HepG2 (cell line): Measurements from ENCODE around the gene OGG1. TPM values are rescaled to one million over a fixed set of nuclear protein-coding genes. Genes with fewer than 3 reads are reported as not detected.

Experiments used
- ARID3A ChIP-seq: IDR thresholded peaks from 2 replicates; pipeline ENCODE4 v1.6.1; 2012; ENCODE audit warnings: low read depth, low read length, improper control_type of control experiment
- HOXA9 ChIP-seq: sonication (generic); formaldehyde crosslinking; IDR thresholded peaks from 2 replicates; pipeline ENCODE4 v1.8.1; 2022; ENCODE audit warnings: missing genetic modification reagents, mild to moderate bottlenecking, moderate library complexity, borderline replicate concordance
- KLF13 ChIP-seq: sonication (generic); formaldehyde crosslinking; IDR thresholded peaks from 2 replicates; pipeline ENCODE4 v1.4.0; 2020; ENCODE audit warnings: mild to moderate bottlenecking, missing genetic modification reagents
- MBD4 ChIP-seq: IDR thresholded peaks from 2 replicates; pipeline ENCODE4 v1.6.1; 2012; ENCODE audit warnings: low read length, inconsistent platforms, borderline replicate concordance
- MED1 ChIP-seq: sonication (generic); formaldehyde crosslinking; IDR thresholded peaks from 2 replicates; pipeline ENCODE4 v1.4.0; 2020; ENCODE audit warnings: missing genetic modification reagents
- NFATC3 ChIP-seq: sonication (generic); formaldehyde crosslinking; IDR thresholded peaks from 2 replicates; pipeline ENCODE4 v1.5.1; 2020; ENCODE audit warnings: mild to moderate bottlenecking, missing genetic modification reagents
- PBX2 ChIP-seq: IDR thresholded peaks from 2 replicates; pipeline ENCODE4 v1.6.1; 2016; ENCODE audit warnings: control low read depth
- XBP1 ChIP-seq: sonication (generic); formaldehyde crosslinking; IDR thresholded peaks from 2 replicates; pipeline ENCODE4 v1.5.0; 2020; ENCODE audit warnings: missing genetic modification reagents
- ZFP36L2 ChIP-seq: sonication (generic); formaldehyde crosslinking; IDR thresholded peaks from 2 replicates; pipeline ENCODE4 v1.4.0; 2020; ENCODE audit warnings: missing genetic modification reagents
- ZNF160 ChIP-seq: sonication (generic); formaldehyde crosslinking; IDR thresholded peaks from 2 replicates; pipeline ENCODE4 v1.8.0; 2022; ENCODE audit warnings: mild to moderate bottlenecking, inconsistent platforms, missing genetic modification reagents
- ZNF407 ChIP-seq: sonication (generic); formaldehyde crosslinking; IDR thresholded peaks from one replicate; pipeline ENCODE4 v1.5.1; 2020; ENCODE audit warnings: mild to moderate bottlenecking, missing genetic modification reagents; ENCODE audit errors: not compliant biosample characterization
- ZNF44 ChIP-seq: sonication (generic); formaldehyde crosslinking; IDR thresholded peaks from 2 replicates; pipeline ENCODE4 v1.5.1; 2020; ENCODE audit warnings: mild to moderate bottlenecking, missing genetic modification reagents
- ZNF564 ChIP-seq: sonication (generic); formaldehyde crosslinking; IDR thresholded peaks from 2 replicates; pipeline ENCODE4 v1.8.1; 2023; ENCODE audit warnings: mild to moderate bottlenecking, missing genetic modification reagents
- ZNF652 ChIP-seq: IDR thresholded peaks from 2 replicates; pipeline ENCODE4 v1.6.1; 2016; ENCODE audit warnings: low read depth, borderline replicate concordance
- ZNF720 ChIP-seq: sonication (generic); formaldehyde crosslinking; IDR thresholded peaks from 2 replicates; pipeline ENCODE4 v1.4.0; 2020; ENCODE audit warnings: missing genetic modification reagents
- ZNF776 ChIP-seq: sonication (generic); formaldehyde crosslinking; IDR thresholded peaks from 2 replicates; pipeline ENCODE4 v1.4.0; 2020; ENCODE audit warnings: mild to moderate bottlenecking, missing genetic modification reagents
- polyA plus RNA-seq, 8 experiments: library from polyadenylated mRNA; depleted of rRNA in 3 of 8; stranded (reverse) in 7 of 8; unstranded in 1 of 8; fragments of >200 nt; fragmentation: Illumina TruSeq in 4 of 8; extraction: Trizol in 4 of 8; gene quantifications; 2 replicates each; pipeline versions ENCODE4 v1.2.1 to v1.2.3, GENCODE V29; 2011 to 2016; ENCODE audit warnings: low read depth in 4 of 8, missing spikeins in 1 of 8, mixed read lengths in 1 of 8; ENCODE audit not compliant: insufficient read depth in 1 of 8
- total RNA-seq, 5 experiments: library from RNA; depleted of rRNA; stranded (reverse); fragments of >200 nt; fragmentation: Illumina TruSeq; extraction: Trizol; gene quantifications; 2 replicates each; pipeline ENCODE4 v1.2.3, GENCODE V29; 2016; ENCODE audit warnings: low read depth in 1 of 5

OGG1 gene
- total and polyA plus RNA-seq, 2 of the 13 experiments (the other 11 are each of a cell fraction or from before 2014, with no cell fraction given) = 28.7 to 33.2 TPM

GRCh38 chr3:9704347-9705322 is 45.1 kb upstream of the OGG1 start (continued):
- TF ChIP-seq ARID3A (no peak), ZFP36L2 (CRISPR knock-in tag) (peak; percentile 92; the same call in 1 of the 2 replicates), ZNF720 (CRISPR knock-in tag) (peak; percentile 49; the same call in 1 of the 2 replicates), HOXA9 (CRISPR knock-in tag) (peak; percentile 63; the same call in 1 of the 2 replicates), ZNF160 (CRISPR knock-in tag) (peak; percentile 28; the same call in 1 of the 2 replicates), XBP1 (CRISPR knock-in tag) (0 out of 2 replicates have a peak, but pooled peaks have one; percentile 57), ZNF407 (CRISPR knock-in tag) (peak; percentile 67), PBX2 (CRISPR knock-in tag) (no peak), NFATC3 (no peak), MBD4 (no peak), MED1 (CRISPR knock-in tag) (0 out of 2 replicates have a peak, but pooled peaks have one; percentile 12), KLF13 (CRISPR knock-in tag) (no peak), ZNF564 (no peak), ZNF652 (CRISPR knock-in tag) (no peak), ZNF44 (peak; percentile 56; the same call in 1 of the 2 replicates), ZNF776 (no peak)
